ENCODE results near the gene PLXNA2.

Gene PLXNA2

GRCh38 chr1:208054485-208054884 is 189.7 kb downstream of the PLXNA2 start:
- TF ChIP-seq CTCF (IDR thresholded peaks at IDR 0.05) = no peak

- no peak for TF ChIP-seq CTCF (IDR thresholded peaks at IDR 0.05)
These were observed 190.5 kb downstream of the PLXNA2 start for GRCh38 chr1:208053661-208054060.

GRCh38 chr1:208052926-208053407 is 191.2 kb downstream of the PLXNA2 start:
- TF ChIP-seq CTCF (IDR thresholded peaks at IDR 0.05) = no peak

GRCh38 chr1:208052135-208052534 is 192.0 kb downstream of the PLXNA2 start:
- TF ChIP-seq CTCF (IDR thresholded peaks at IDR 0.05) = no peak

GRCh38 chr1:208051651-208052050 is 192.5 kb downstream of the PLXNA2 start:
- TF ChIP-seq CTCF (IDR thresholded peaks at IDR 0.05) = no peak

- TF ChIP-seq CTCF (IDR thresholded peaks at IDR 0.05) = no peak
These were observed 195.3 kb downstream of the PLXNA2 start for GRCh38 chr1:208048904-208049303.

GRCh38 chr1:208047975-208048374 is 196.2 kb downstream of the PLXNA2 start:
- no peak for TF ChIP-seq CTCF (IDR thresholded peaks at IDR 0.05)

GRCh38 chr1:208047476-208047934 is 196.7 kb downstream of the PLXNA2 start:
- TF ChIP-seq CTCF (IDR thresholded peaks at IDR 0.05) = no peak

Measured in LNCAP (cell line).